H1 (cell line): ENCODE results near the gene TBCEL. TPM values are rescaled to one million over a fixed set of nuclear protein-coding genes. Genes with fewer than 3 reads are reported as not detected.

Source experiments
- CTCF ChIA-PET: fragments of 300-600 bp; sonication (Branson Sonifier 250); formaldehyde crosslinking; loops from one replicate; lab custom pipeline; 2021; ENCODE audit not compliant: partially characterized antibody; lab: Charles Lee
- POLR2A ChIA-PET: fragments of 300-600 bp; sonication (Branson Sonifier 250); formaldehyde crosslinking; loops from one replicate; lab custom pipeline; 2021; ENCODE audit warnings: inconsistent platforms; ENCODE audit not compliant: partially characterized antibody; lab: Charles Lee
- DNase-seq, 2 experiments: peaks; one replicate each; pipeline versions ENCODE4 v3.0.0 to v3.0.0-alpha.2; 2010 to 2022; ENCODE audit warnings: low spot score in 2 of 2, low read depth in 1 of 2, mixed read lengths in 1 of 2
- FAIRE-seq: peaks from 2 replicates; lab custom pipeline; 2011; peaks lifted over from hg19 to GRCh38; lab: Jason Lieb, UNC
- H2AFZ ChIP-seq: 2 replicates; pipeline ENCODE4 v1.8.1; 2012; ENCODE audit warnings: low read length, inconsistent platforms
- H2AK5ac ChIP-seq: 2 replicates; pipeline ENCODE4 v1.6.1; 2013; ENCODE audit warnings: low read depth, low read length
- H2BK120ac ChIP-seq: replicated peaks from 2 replicates; pipeline ENCODE3; 2013; ENCODE audit warnings: low read depth, low read length, inconsistent platforms
- H2BK12ac ChIP-seq: 2 replicates; pipeline ENCODE4 v1.6.1; 2013; ENCODE audit warnings: low read depth, low read length
- H2BK15ac ChIP-seq: 2 replicates; pipeline ENCODE4 v1.6.1; 2013; ENCODE audit warnings: low read length
- H2BK20ac ChIP-seq: 2 replicates; pipeline ENCODE4 v1.6.1; 2013; ENCODE audit warnings: low read length
- H2BK5ac ChIP-seq: 2 replicates; pipeline ENCODE4 v1.6.1; 2013; ENCODE audit warnings: low read depth, low read length
- H3K14ac ChIP-seq: 2 replicates; pipeline ENCODE4 v1.6.1; 2013; ENCODE audit warnings: inconsistent platforms; ENCODE audit not compliant: insufficient read length
- H3K18ac ChIP-seq: 2 replicates; pipeline ENCODE4 v1.6.1; 2013; ENCODE audit warnings: low read length; ENCODE audit errors: extremely low read depth
- H3K23ac ChIP-seq: 2 replicates; pipeline ENCODE4 v1.6.1; 2013; ENCODE audit warnings: inconsistent platforms; ENCODE audit not compliant: insufficient read length
- H3K23me2 ChIP-seq: 2 replicates; pipeline ENCODE4 v1.6.1; 2013; ENCODE audit warnings: low read depth, low read length
- H3K27ac ChIP-seq: 2 replicates; pipeline ENCODE4 v1.6.1; 2011; ENCODE audit warnings: low read depth, low read length, inconsistent platforms
- H3K27me3 ChIP-seq, 4 experiments: replicated peaks in 1 of 4; 1 replicate in 1 of 4; 2 replicates in 3 of 4; pipeline versions ENCODE4 v1.6.1 to v1.8.1; 2011 to 2013; ENCODE audit warnings: low read length in 3 of 4, mild to moderate bottlenecking in 3 of 4, inconsistent platforms in 2 of 4, mixed read lengths in 2 of 4, moderate library complexity in 1 of 4; ENCODE audit not compliant: control insufficient read depth in 3 of 4, insufficient read depth in 3 of 4; ENCODE audit errors: extremely low read depth in 1 of 4
- H3K36me3 ChIP-seq, 4 experiments: 2 replicates each; pipeline versions ENCODE4 v1.6.1 to v1.8.1; 2011 to 2013; ENCODE audit warnings: mild to moderate bottlenecking in 4 of 4, low read length in 3 of 4, moderate library complexity in 2 of 4, control low read depth in 1 of 4, inconsistent platforms in 1 of 4; ENCODE audit not compliant: insufficient read depth in 4 of 4, control insufficient read depth in 2 of 4
- H3K4ac ChIP-seq: replicated peaks from 2 replicates; pipeline ENCODE3; 2013; ENCODE audit warnings: low read length, low read depth, mixed read lengths, inconsistent platforms; ENCODE audit not compliant: insufficient read length
- H3K4me1 ChIP-seq, 4 experiments: replicated peaks in 1 of 4; 1 replicate in 1 of 4; 2 replicates in 3 of 4; pipeline versions ENCODE4 v1.6.1 to v1.8.1; 2011 to 2013; ENCODE audit warnings: low read length in 3 of 4, inconsistent platforms in 2 of 4, mixed read lengths in 1 of 4; ENCODE audit not compliant: insufficient read depth in 4 of 4, control insufficient read depth in 3 of 4
- H3K4me2 ChIP-seq, 2 experiments: 2 replicates each; pipeline versions ENCODE4 v1.6.1 to v1.8.1; 2011 to 2013; ENCODE audit warnings: low read depth in 2 of 2, low read length in 2 of 2, control low read depth in 1 of 2, inconsistent platforms in 1 of 2, mild to moderate bottlenecking in 1 of 2; ENCODE audit not compliant: insufficient read depth in 1 of 2
- H3K4me3 ChIP-seq, 4 experiments: fragments of 200-600, 300-600 bp in 1 of 4; sonication (generic), shearing (Covaris generic), sonication (Bioruptor Twin) in 1 of 4; 2 replicates each; pipeline versions ENCODE4 v1.5.1 to v1.8.1; 2011 to 2016; ENCODE audit warnings: low read length in 4 of 4, low read depth in 3 of 4, control low read depth in 2 of 4, inconsistent platforms in 2 of 4, mild to moderate bottlenecking in 2 of 4, mixed read lengths in 1 of 4, moderate library complexity in 1 of 4; ENCODE audit not compliant: insufficient read depth in 2 of 4; ENCODE audit errors: extremely low read depth in 1 of 4
- H3K56ac ChIP-seq: replicated peaks from 2 replicates; pipeline ENCODE3; 2013; ENCODE audit warnings: low read depth, mild to moderate bottlenecking, mixed read lengths, low read length, inconsistent platforms; ENCODE audit not compliant: insufficient read length
- H3K79me1 ChIP-seq: 2 replicates; pipeline ENCODE4 v1.6.1; 2013; ENCODE audit warnings: low read depth, low read length, control low read depth
- H3K79me2 ChIP-seq, 2 experiments: 2 replicates each; pipeline versions ENCODE4 v1.6.1 to v1.8.1; 2012 to 2013; ENCODE audit warnings: low read length in 2 of 2, mild to moderate bottlenecking in 2 of 2, inconsistent platforms in 1 of 2; ENCODE audit not compliant: insufficient read depth in 2 of 2, control insufficient read depth in 1 of 2
- H3K9ac ChIP-seq, 4 experiments: replicated peaks in 1 of 4; 1 replicate in 1 of 4; 2 replicates in 3 of 4; pipeline versions ENCODE4 v1.6.1 to v1.8.1; 2011 to 2013; ENCODE audit warnings: low read depth in 3 of 4, low read length in 3 of 4, control low read depth in 2 of 4, mild to moderate bottlenecking in 2 of 4, moderate library complexity in 2 of 4, inconsistent platforms in 1 of 4; ENCODE audit errors: extremely low read depth in 1 of 4
- H3K9me3 ChIP-seq, 2 experiments: 2 replicates each; pipeline versions ENCODE4 v1.6.1 to v1.8.1; 2012 to 2013; ENCODE audit warnings: mild to moderate bottlenecking in 2 of 2, moderate library complexity in 2 of 2, control low read depth in 1 of 2, inconsistent platforms in 1 of 2, low read depth in 1 of 2, low read length in 1 of 2, mixed read lengths in 1 of 2; ENCODE audit not compliant: insufficient read depth in 2 of 2
- H4K20me1 ChIP-seq, 2 experiments: replicated peaks in 1 of 2; 2 replicates each; pipeline versions ENCODE3 to v1.8.1; 2011 to 2013; ENCODE audit warnings: inconsistent platforms in 2 of 2, low read length in 2 of 2, mild to moderate bottlenecking in 1 of 2; ENCODE audit not compliant: insufficient read depth in 2 of 2, control insufficient read depth in 1 of 2
- H4K5ac ChIP-seq: 2 replicates; pipeline ENCODE4 v1.6.1; 2013; ENCODE audit warnings: low read length, low read depth, mixed read lengths, inconsistent platforms; ENCODE audit not compliant: insufficient read length
- H4K8ac ChIP-seq: 2 replicates; pipeline ENCODE4 v1.8.0; 2013; ENCODE audit warnings: mild to moderate bottlenecking, moderate library complexity, low read length, inconsistent platforms; ENCODE audit not compliant: insufficient read depth; ENCODE audit errors: extremely low read depth
- H4K91ac ChIP-seq: replicated peaks from 2 replicates; pipeline ENCODE3; 2013; ENCODE audit warnings: low read length, mixed read lengths, inconsistent platforms; ENCODE audit not compliant: insufficient read length
- BRCA1 ChIP-seq: IDR thresholded peaks from 2 replicates; pipeline ENCODE4 v1.6.1; 2012; ENCODE audit warnings: low read depth, low read length, improper control_type of control experiment
- CBX5 ChIP-seq: fragments of 300-800, 300-1000 bp; sonication (generic); IDR thresholded peaks from 2 replicates; pipeline ENCODE4 v1.7.1; 2016; ENCODE audit warnings: antibody characterized with exemption, low read length, low read depth
- CEBPB ChIP-seq: IDR thresholded peaks from 2 replicates; pipeline ENCODE4 v1.6.1; 2012; ENCODE audit warnings: low read depth, low read length
- FOSL1 ChIP-seq: IDR thresholded peaks from 2 replicates; pipeline ENCODE4 v1.6.1; 2011; ENCODE audit warnings: mild to moderate bottlenecking, low read depth, low read length, moderate library complexity; ENCODE audit not compliant: insufficient read depth
- SAP30 ChIP-seq: fragments of 300-600 bp; sonication (generic); IDR thresholded peaks from 2 replicates; pipeline ENCODE4 v1.7.1; 2012; ENCODE audit warnings: low read length, moderate library complexity, mild to moderate bottlenecking, inconsistent platforms; ENCODE audit not compliant: insufficient read depth, insufficient replicate concordance
- USF2 ChIP-seq: IDR thresholded peaks from 2 replicates; pipeline ENCODE4 v1.6.1; 2011; ENCODE audit warnings: low read length, improper control_type of control experiment
- WGBS, 2 experiments: shearing (Covaris generic) in 1 of 2; methylation state at CpG; one replicate each; pipeline versions ENCODE4 v1.1.6 to v1.1.7; 2013 to 2015; ENCODE audit warnings: low lambda C conversion rate in 2 of 2, mixed read lengths in 2 of 2, inconsistent platforms in 1 of 2, low coverage in 1 of 2, missing lambda C conversion rate in 1 of 2; ENCODE audit not compliant: insufficient replicate concordance in 2 of 2, insufficient coverage in 1 of 2, insufficient read length in 1 of 2; ENCODE audit errors: extremely low coverage in 1 of 2, missing lambda C conversion rate in 1 of 2; 5-methylcytosine and 5-hydroxymethylcytosine counted together
- polyA plus RNA-seq, 7 experiments: library from polyadenylated mRNA; depleted of rRNA in 3 of 7; stranded (reverse) in 5 of 7; unstranded in 2 of 7; fragments of >200 nt in 5 of 7; fragments of 200-250 nt in 2 of 7; gene quantifications; 1 replicate in 5 of 7; 2 replicates in 1 of 7; 4 replicates in 1 of 7; pipeline versions ENCODE4 v1.2.1 to v1.2.3, GENCODE V29; 2011 to 2013; ENCODE audit warnings: missing spikeins in 2 of 7, mixed read lengths in 2 of 7
- total RNA-seq: library from RNA; stranded (reverse); fragmentation: NEBNext Ultra II Directional; extraction: Animal tissue kit (Norgen Biotek cat#: 25700); gene quantifications from 2 replicates; pipeline ENCODE4 v1.2.1, GENCODE V29; 2021

TBCEL gene
- total and polyA plus RNA-seq, 2 of the 8 experiments (the other 6 are each of a cell fraction or from before 2014, with no cell fraction given): 3.9 to 16.0 TPM

DNA sequence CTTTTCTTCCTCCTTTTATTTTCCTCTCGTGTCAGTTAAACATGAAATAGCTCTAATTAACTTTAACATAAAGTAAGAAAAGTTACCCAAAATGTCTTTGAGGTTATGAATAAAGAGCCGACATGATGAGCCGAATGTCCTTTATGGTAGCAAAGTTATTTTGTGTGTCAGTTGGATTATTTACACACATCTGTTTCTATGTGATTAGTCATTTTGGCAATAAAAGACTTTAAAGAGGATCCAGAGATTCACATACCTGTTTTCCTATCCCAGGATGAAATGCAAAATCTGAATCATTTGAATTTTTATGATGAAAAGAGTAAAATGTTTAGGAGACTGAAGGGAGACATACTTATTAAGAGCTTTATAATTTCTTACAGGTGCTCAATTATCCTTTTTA, 43.1 kb downstream of the TBCEL start:
- no peak for DNase-seq
- Histone ChIP-seq H3K4ac (no peak overlapping the region), H3K27me3 (no peaks in the 10 kb centered on the region), H3K9ac (no peak overlapping the region), H3K27ac (no peak overlapping the region), H3K23ac (no peak overlapping the region), H2BK12ac (no peak overlapping the region), H4K5ac (no peak overlapping the region), H4K20me1 (no peaks in the 10 kb centered on the region), H2BK15ac (no peak overlapping the region), H3K4me3 (no peak overlapping the region), H3K4me1 (peaks cover 0 to 4% (median 3%) of the 10 kb centered on the region in 4 experiments; a peak in 3 of 7 replicates), H3K56ac (no peak overlapping the region), H3K9me3 (no peaks in the 10 kb centered on the region), H2BK5ac (no peak overlapping the region), H3K36me3 (peaks cover 0 to 6% (median 3%) of the 10 kb centered on the region in 4 experiments; a peak in 3 of 8 replicates), H4K91ac (no peak overlapping the region), H2AFZ (no peak overlapping the region), H3K4me2 (no peak overlapping the region), H3K79me2 (no peaks in the 10 kb centered on the region), H3K14ac (no peak overlapping the region), H4K8ac (no peak overlapping the region), H2AK5ac (no peak overlapping the region), H3K18ac (no peak overlapping the region), H3K79me1 (no peaks in the 10 kb centered on the region), H3K23me2 (no peaks in the 10 kb centered on the region), H2BK20ac (no peak overlapping the region), H2BK120ac (no peak overlapping the region)
- ChIA-PET CTCF (interaction anchor here (0.6 to 1.6 kb wide), 4 partner anchors 9 to 135 kb away, joined by 3 to 6 read pairs (median 4); partner anchors contain the start of gene TECTA), POLR2A (no interaction called here)
- no peak for FAIRE-seq
- 82% methylated on average over 3 of the region's 3 CpGs; no CpG with 5 or more reads in 1 of the 2 experiments for WGBS, 2 experiments
- no peak for TF ChIP-seq BRCA1
- no peak for TF ChIP-seq CBX5
- TF ChIP-seq FOSL1: no peak
- no peak for TF ChIP-seq USF2
- no peak for TF ChIP-seq CEBPB
- TF ChIP-seq SAP30: no peak
